ENCODE data around the gene SKI. TPM values are rescaled to one million over a fixed set of nuclear protein-coding genes. Genes with fewer than 3 reads are reported as not detected.

SKI gene
- total and polyA plus RNA-seq, 2 of the 4 experiments (the other 2 are of a cell fraction): 2.3 to 20.1 TPM

DNA sequence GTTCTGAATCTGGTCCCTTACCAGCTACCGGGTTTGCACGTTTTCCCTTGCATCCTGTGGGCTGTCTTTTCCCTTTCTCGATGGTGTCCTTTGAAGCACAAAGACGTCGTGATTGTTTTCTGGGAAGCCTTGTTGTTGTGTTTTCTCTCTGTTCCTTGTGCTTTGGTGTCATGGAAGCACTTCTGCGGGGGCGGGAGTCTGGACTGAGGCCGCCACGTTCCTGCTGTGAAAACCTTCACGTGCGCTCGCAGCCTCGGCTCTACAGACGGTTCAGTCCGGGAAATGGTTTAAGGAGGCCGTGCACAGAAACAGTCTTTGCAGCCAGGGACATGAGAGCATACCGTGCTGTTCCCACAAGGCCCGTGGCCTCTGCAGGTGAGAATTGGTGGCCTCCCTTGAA is 68.5 kb downstream of the SKI start:
- 81% methylated on average over 17 of the region's 18 CpGs; no CpG with 5 or more reads in 1 of the 2 experiments for WGBS, 2 experiments (ENCODE audit: extremely low coverage in 2 of 2, insufficient read length in 1 of 2)
- no peak for DNase-seq
- peaks cover 43% of the 10 kb centered on the region for H3K9me1 ChIP-seq (ENCODE audit: insufficient read depth, low read length)
- H2BK20ac ChIP-seq (ENCODE audit: low read depth, low read length): no peak overlapping the region
- no peak overlapping the region for H3K56ac ChIP-seq (ENCODE audit: extremely low read depth, insufficient read depth, low read length)
- no peak overlapping the region; the same call in 1 of the 2 replicates for H2AK5ac ChIP-seq (ENCODE audit: low read depth, low read length)
- no peak overlapping the region for H3K4me2 ChIP-seq (ENCODE audit: low read depth, low read length)
- peak overlapping the region; percentile 29; the same call in 1 of the 2 replicates for H3K4ac ChIP-seq (ENCODE audit: low read depth, low read length)
- in situ Hi-C loops (cut with MboI; ENCODE audit: low sequenced_read_pairs) (loop anchor here (5.0 kb wide), 1 partner anchor 59 kb away; no protein-coding TSS in a partner anchor), dilution Hi-C loops (cut with HindIII; ENCODE audit: low sequenced_read_pairs, unreplicated experiment) (no loop called here), intact Hi-C loops (cut with micrococcal nuclease) (no loop called here)
- no TSS peak for BruUV-seq (replicated peaks)
- no peak overlapping the region for H2AK9ac ChIP-seq (replicated peaks; ENCODE audit: low read depth, low read length, poor library complexity)
- TF ChIP-seq POLR2A (IDR thresholded peaks at IDR 0.05; ENCODE audit: low read depth, low read length) (no peak), MXI1 (IDR thresholded peaks at IDR 0.05; ENCODE audit: borderline replicate concordance, low read depth, low read length) (no peak), SMC3 (IDR thresholded peaks at IDR 0.05; ENCODE audit: low read depth, low read length) (no peak), FOS (IDR thresholded peaks at IDR 0.05; ENCODE audit: low read depth, low read length) (no peak)
- no peaks in the 10 kb centered on the region for H3K9me3 ChIP-seq (ENCODE audit: control insufficient read depth, insufficient read depth, low read length)
- peaks cover 6% of the 10 kb centered on the region; the same call in 1 of the 2 replicates for H3K36me3 ChIP-seq (ENCODE audit: control insufficient read depth, insufficient read depth, low read length)
- no peak overlapping the region for H2BK120ac ChIP-seq (ENCODE audit: low read depth, low read length)
- no peak overlapping the region for H2AFZ ChIP-seq (replicated peaks; ENCODE audit: low read length, poor library complexity)
- H3K27me3 ChIP-seq (ENCODE audit: control insufficient read depth, insufficient read depth, low read length): no peaks in the 10 kb centered on the region
- no peak overlapping the region for H2BK5ac ChIP-seq (ENCODE audit: low read depth, low read length, poor library complexity, severe bottlenecking)
- H2BK15ac ChIP-seq (ENCODE audit: low read depth, low read length): no peak overlapping the region
- H3K14ac ChIP-seq (replicated peaks; ENCODE audit: low read depth, low read length): 0 out of 2 replicates have a peak overlapping the region, but pooled peaks have one; percentile 72
- H3K18ac ChIP-seq (ENCODE audit: low read depth, low read length): no peak overlapping the region
- peaks cover 53% of the 10 kb centered on the region for H3K4me1 ChIP-seq (ENCODE audit: control insufficient read depth, insufficient read depth, low read length)
- H4K91ac ChIP-seq (ENCODE audit: insufficient read depth, low read depth, low read length): no peak overlapping the region
- peaks cover 77% of the 10 kb centered on the region for H4K20me1 ChIP-seq (ENCODE audit: insufficient read depth, low read length)
- H3K79me1 ChIP-seq (ENCODE audit: low read depth in 1 of 2, low read length in 2 of 2): peaks cover 5 to 96% of the 10 kb centered on the region in 2 experiments; a peak in 3 of 4 replicates
- ATAC-seq (ENCODE audit: low read depth): no peak
- CTCF ChIA-PET: interaction anchor here (0.6 to 1.1 kb wide), 2 partner anchors 19 to 220 kb away, joined by 3 read pairs; no protein-coding TSS in a partner anchor
- no peak overlapping the region for H3K4me3 ChIP-seq (ENCODE audit: insufficient read depth, low read depth, low read length)
- H4K8ac ChIP-seq (ENCODE audit: low read depth in 2 of 2, low read length in 2 of 2): peak overlapping the region in 1 of 2 experiments; percentile 2; a peak in 1 of 4 replicates
- 0 out of 2 replicates have a peak overlapping the region, but pooled peaks have one; percentile 52 for H3K23ac ChIP-seq (ENCODE audit: low read depth, low read length)
- H4K5ac ChIP-seq (ENCODE audit: low read depth, low read length): no peak overlapping the region
- POLR2A ChIA-PET (ENCODE audit: unreplicated experiment): interaction anchor here (0.6 kb wide), 1 partner anchor 15 kb away, joined by 4 read pairs; no protein-coding TSS in a partner anchor
- no peak overlapping the region for H3K9ac ChIP-seq (ENCODE audit: low read depth, low read length)
- no peak overlapping the region for H3K27ac ChIP-seq (ENCODE audit: insufficient read depth, low read length)
